HepG2 (cell line): ENCODE data around the gene FCN3. TPM values are rescaled to one million over a fixed set of nuclear protein-coding genes. Genes with fewer than 3 reads are reported as not detected.

ENCODE experiments used
- CEBPG ChIP-seq: IDR thresholded peaks from 2 replicates; pipeline ENCODE4 v1.6.1; 2016
- KLF13 ChIP-seq: sonication (generic); formaldehyde crosslinking; IDR thresholded peaks from 2 replicates; pipeline ENCODE4 v1.4.0; 2020; ENCODE audit warnings: mild to moderate bottlenecking, missing genetic modification reagents
- MAFG ChIP-seq: sonication (generic); formaldehyde crosslinking; IDR thresholded peaks from 2 replicates; pipeline ENCODE4 v1.5.1; 2020; ENCODE audit warnings: mild to moderate bottlenecking, missing genetic modification reagents
- MAZ ChIP-seq, 2 experiments: sonication (generic) in 1 of 2; formaldehyde crosslinking in 1 of 2; IDR thresholded peaks; 2 replicates each; pipeline versions ENCODE4 v1.5.0 to v1.6.1; 2012 to 2020; ENCODE audit warnings: low read depth in 2 of 2, mild to moderate bottlenecking in 2 of 2, borderline replicate concordance in 1 of 2, improper control_type of control experiment in 1 of 2, low read length in 1 of 2, missing genetic modification reagents in 1 of 2, moderate library complexity in 1 of 2
- MLXIP ChIP-seq: sonication (generic); formaldehyde crosslinking; IDR thresholded peaks from 2 replicates; pipeline ENCODE4 v1.9.0; 2021; ENCODE audit warnings: missing genetic modification reagents, borderline replicate concordance
- MTERF4 ChIP-seq: sonication (generic); formaldehyde crosslinking; IDR thresholded peaks from 2 replicates; pipeline ENCODE4 v1.8.0; 2023; ENCODE audit warnings: mild to moderate bottlenecking, missing genetic modification reagents
- TRIM24 ChIP-seq: sonication (generic); formaldehyde crosslinking; IDR thresholded peaks from 2 replicates; pipeline ENCODE4 v1.8.0; 2022; ENCODE audit warnings: mild to moderate bottlenecking, missing genetic modification reagents
- ZBTB1 ChIP-seq: sonication (generic); formaldehyde crosslinking; IDR thresholded peaks from 2 replicates; pipeline ENCODE4 v1.4.0; 2020; ENCODE audit warnings: missing genetic modification reagents, borderline replicate concordance
- ZBTB2 ChIP-seq: sonication (generic); formaldehyde crosslinking; IDR thresholded peaks from 2 replicates; pipeline ENCODE4 v1.8.0; 2022; ENCODE audit warnings: low read depth, missing genetic modification reagents
- ZBTB4 ChIP-seq: sonication (generic); formaldehyde crosslinking; IDR thresholded peaks from 2 replicates; pipeline ENCODE4 v1.4.0; 2020; ENCODE audit warnings: missing genetic modification reagents, mild to moderate bottlenecking, borderline replicate concordance
- ZBTB7A ChIP-seq: sonication (generic); formaldehyde crosslinking; IDR thresholded peaks from 2 replicates; pipeline ENCODE4 v1.8.0; 2022; ENCODE audit warnings: mild to moderate bottlenecking, missing genetic modification reagents
- ZMYM3 ChIP-seq: sonication (generic); formaldehyde crosslinking; IDR thresholded peaks from 2 replicates; pipeline ENCODE4 v1.5.1; 2020; ENCODE audit warnings: mild to moderate bottlenecking, missing genetic modification reagents
- ZNF256 ChIP-seq: sonication (generic); formaldehyde crosslinking; conservative IDR thresholded peaks from 2 replicates; pipeline ENCODE4 v1.4.0; 2020; ENCODE audit warnings: missing genetic modification reagents
- ZNF335 ChIP-seq: sonication (generic); formaldehyde crosslinking; IDR thresholded peaks from 2 replicates; pipeline ENCODE4 v1.4.0; 2020; ENCODE audit warnings: missing genetic modification reagents
- ZNF776 ChIP-seq: sonication (generic); formaldehyde crosslinking; IDR thresholded peaks from 2 replicates; pipeline ENCODE4 v1.4.0; 2020; ENCODE audit warnings: mild to moderate bottlenecking, missing genetic modification reagents
- ZNF792 ChIP-seq: IDR thresholded peaks from 2 replicates; pipeline ENCODE4 v1.6.1; 2016
- polyA plus RNA-seq, 8 experiments: library from polyadenylated mRNA; depleted of rRNA in 3 of 8; stranded (reverse) in 7 of 8; unstranded in 1 of 8; fragments of >200 nt; fragmentation: Illumina TruSeq in 4 of 8; extraction: Trizol in 4 of 8; gene quantifications; 2 replicates each; pipeline versions ENCODE4 v1.2.1 to v1.2.3, GENCODE V29; 2011 to 2016; ENCODE audit warnings: low read depth in 4 of 8, missing spikeins in 1 of 8, mixed read lengths in 1 of 8; ENCODE audit not compliant: insufficient read depth in 1 of 8
- total RNA-seq, 5 experiments: library from RNA; depleted of rRNA; stranded (reverse); fragments of >200 nt; fragmentation: Illumina TruSeq; extraction: Trizol; gene quantifications; 2 replicates each; pipeline ENCODE4 v1.2.3, GENCODE V29; 2016; ENCODE audit warnings: low read depth in 1 of 5

FCN3 gene
- total and polyA plus RNA-seq, 2 of the 13 experiments (the other 11 are each of a cell fraction or from before 2014, with no cell fraction given), result not detected

- TF ChIP-seq MAZ (IDR thresholded peaks at IDR 0.05; ENCODE audit: borderline replicate concordance, low read depth, low read length) (peak; percentile 30; the same call in 1 of the 2 replicates), MAZ (CRISPR knock-in tag; IDR thresholded peaks at IDR 0.05; ENCODE audit: low read depth) (peak; percentile 32; the same call in 1 of the 2 replicates), ZNF776 (CRISPR knock-in tag) (no peak), ZBTB2 (no peak), ZMYM3 (CRISPR knock-in tag) (no peak), ZBTB1 (CRISPR knock-in tag) (no peak), MLXIP (no peak), ZNF792 (CRISPR knock-in tag) (no peak), MTERF4 (CRISPR knock-in tag) (no peak; the same call in 1 of the 2 replicates), CEBPG (no peak), ZBTB7A (CRISPR knock-in tag) (0 out of 2 replicates have a peak, but pooled peaks have one; percentile 14), ZNF335 (CRISPR knock-in tag) (no peak), ZBTB4 (CRISPR knock-in tag) (no peak), TRIM24 (CRISPR knock-in tag) (no peak), KLF13 (CRISPR knock-in tag) (no peak), MAFG (CRISPR knock-in tag) (no peak), ZNF256 (CRISPR knock-in tag) (no peak)
These were observed 17.6 kb upstream of the FCN3 start, which contains the start of gene GPR3 (continued) for GRCh38 chr1:27392096-27392777.
